Ovary (tissue), 10 donors: ENCODE results near the gene PRKACG. TPM values are rescaled to one million over a fixed set of nuclear protein-coding genes. Genes with fewer than 3 reads are reported as not detected.

Source experiments
- DNase-seq, 5 donors: peaks; one replicate each; pipeline ENCODE4 v3.0.0-alpha.2; 2019 to 2020
- H3K27ac ChIP-seq, 2 donors: fragments of 200-600 bp; one replicate each; pipeline versions ENCODE4 v1.5.1 to v1.8.0; 2019 to 2022
- H3K27me3 ChIP-seq: fragments of 200-600 bp; one replicate; pipeline ENCODE4 v1.8.0; 2022
- H3K36me3 ChIP-seq: fragments of 200-600 bp; sonication (generic); one replicate; pipeline ENCODE4 v1.5.1; 2019
- H3K4me1 ChIP-seq: one replicate; pipeline ENCODE4 v1.8.1; 2013; ENCODE audit warnings: mild to moderate bottlenecking, moderate library complexity; ENCODE audit not compliant: insufficient read depth
- H3K4me3 ChIP-seq: fragments of 200-600 bp; sonication (generic); one replicate; pipeline ENCODE4 v1.5.1; 2017
- H3K9me3 ChIP-seq, 2 donors: fragments of 200-600 bp in 1 of 2; sonication (generic) in 1 of 2; one replicate each; pipeline versions ENCODE4 v1.5.1 to v1.8.1; 2013 to 2019; ENCODE audit warnings: mild to moderate bottlenecking in 1 of 2, moderate library complexity in 1 of 2
- CTCF ChIP-seq, 3 donors: fragments of 450-650 bp in 2 of 3; fragments of 200-600 bp in 1 of 3; IDR thresholded peaks; one replicate each; pipeline versions ENCODE4 v1.5.1 to v1.8.0; 2016 to 2022; ENCODE audit warnings: antibody characterized with exemption in 3 of 3, mild to moderate bottlenecking in 1 of 3
- EP300 ChIP-seq: sonication (generic); formaldehyde crosslinking; IDR thresholded peaks from one replicate; pipeline ENCODE4 v1.6.1; 2017; ENCODE audit warnings: antibody characterized with exemption
- POLR2A ChIP-seq: fragments of 450-650 bp; IDR thresholded peaks from one replicate; pipeline ENCODE4 v1.6.1; 2017; ENCODE audit warnings: antibody characterized with exemption, mild to moderate bottlenecking, moderate library complexity
- WGBS, 3 donors: extraction: QIAGEN DNeasy Blood & Tissue Kit in 1 of 3; methylation state at CpG; one replicate each; pipeline versions ENCODE4 v1.1.5 to v1.1.7; 2013 to 2017; 5-methylcytosine and 5-hydroxymethylcytosine counted together
- intact Hi-C, 4 donors: fragments of 100-400 bp; cut with DNase I; formaldehyde crosslinking; loops; one replicate each; pipeline versions ENCODE4 v1.11.0 to v1.15.1; 2022 to 2023
- long read RNA-seq, 3 donors: library from polyadenylated mRNA in 2 of 3; unstranded in 2 of 3; transcript quantifications; one replicate each; pipeline ENCODE4 v2.0.0 and lab custom pipeline, GENCODE V29; 2021 to 2026
- polyA plus RNA-seq, 2 donors: library from polyadenylated mRNA; stranded (reverse); fragments of 200-250 nt in 1 of 2; fragments of 350-450 nt in 1 of 2; fragmentation: Illumina TruSeq in 1 of 2; extraction: RNeasy Lipid Tissue Mini Kit (QIAGEN cat#74804) in 1 of 2; gene quantifications; one replicate each; pipeline ENCODE4 v1.2.3, GENCODE V29; 2013 to 2014
- total RNA-seq, 7 donors: library from RNA; depleted of rRNA in 2 of 7; stranded (reverse); fragments of >200 nt in 2 of 7; fragmentation: NEBNext Ultra II Directional in 3 of 7; extraction: Animal tissue kit (Norgen Biotek cat#: 25700) in 3 of 7; gene quantifications; one replicate each; pipeline versions ENCODE4 v1.1.0 to v1.2.4, GENCODE V29; 2016 to 2023
- donor health status: DM: no; HTN: no; CAD: no; lungs with moderate emphysema.
- donor health status: DM: no; HTN: no; CAD: no.
- donor health status: Bipolar disorder and iron deficiency.
- donor health status: DM: yes; HTN: yes; CAD: no.
- donor health status: DM: no; HTN: no; CAD: no.
- donor health status: DM: yes; HTN: yes; CAD: no.

PRKACG gene
- not detected for total RNA-seq
- not detected for polyA plus RNA-seq
- long read RNA-seq, donor 1 = 0 reads
- long read RNA-seq, donor 2 = 0 reads
- long read RNA-seq, donor 3 = 0 reads

- WGBS, 3 donors = 96 to 98% (median 97%) methylated on average over 29 of the region's 29 CpGs
- Histone ChIP-seq H3K27me3 (no peaks in the 10 kb centered on the region), H3K27ac (no peak within 1 kb of the TSS), H3K36me3 (no peaks in the 10 kb centered on the region), H3K4me3 (no peak within 1 kb of the TSS), H3K4me1 (no peaks in the 10 kb centered on the region), H3K9me3 (no peaks in the 10 kb centered on the region)
- no peak for DNase-seq
- TF ChIP-seq CTCF (IDR thresholded peaks at IDR 0.05) = no peak
- TF ChIP-seq POLR2A = no peak
- TF ChIP-seq EP300 = no peak
- intact Hi-C loops = no loop called here
Measured at GRCh38 chr9:69014013-69014412, at the start of gene PRKACG. TSS of gene PRKACG (minus strand) at chr9:69014113. CDS start at chr9:69014092, 21 bp downstream.

GRCh38 chr9:69062195-69062594, 48.3 kb upstream of the PRKACG start:
- intact Hi-C loops = loop anchor here in 1 of 4 donors (10.0 kb wide), 1 partner anchor 73 kb away; no protein-coding TSS in a partner anchor
- 87 to 93% (median 92%) methylated on average over 5 of the region's 5 CpGs for WGBS, 3 donors
- DNase-seq = no peak
- TF ChIP-seq CTCF (IDR thresholded peaks at IDR 0.05) (no peak), POLR2A (no peak), EP300 (no peak)
- Histone ChIP-seq H3K4me3 (no peak overlapping the region), H3K36me3 (no peaks in the 10 kb centered on the region), H3K9me3 (no peaks in the 10 kb centered on the region), H3K27ac (no peak overlapping the region), H3K4me1 (no peaks in the 10 kb centered on the region), H3K27me3 (no peaks in the 10 kb centered on the region)

GRCh38 chr9:69060766-69061165, 46.9 kb upstream of the PRKACG start:
- TF ChIP-seq CTCF (IDR thresholded peaks at IDR 0.05) (no peak), POLR2A (no peak), EP300 (no peak)
- no peaks in the 10 kb centered on the region for H3K27me3 ChIP-seq
- no peak for DNase-seq
- intact Hi-C loops = loop anchor here in 1 of 4 donors (10.0 kb wide), 1 partner anchor 74 kb away; no protein-coding TSS in a partner anchor
- no peaks in the 10 kb centered on the region for H3K9me3 ChIP-seq
- H3K27ac ChIP-seq = no peak overlapping the region
- 36 to 41% (median 38%) methylated on average over 1 of the region's 1 CpG for WGBS, 3 donors
- no peak overlapping the region for H3K4me3 ChIP-seq
- H3K4me1 ChIP-seq = no peaks in the 10 kb centered on the region
- H3K36me3 ChIP-seq = no peaks in the 10 kb centered on the region

GRCh38 chr9:69058101-69058500, 44.2 kb upstream of the PRKACG start:
- intact Hi-C loops = loop anchor here in 3 of 4 donors (5.0 to 10.0 kb wide), 2 partner anchors 87 to 134 kb away; no protein-coding TSS in a partner anchor
- Histone ChIP-seq H3K36me3 (no peaks in the 10 kb centered on the region), H3K27ac (no peak overlapping the region), H3K4me1 (no peaks in the 10 kb centered on the region), H3K4me3 (no peak overlapping the region), H3K27me3 (no peaks in the 10 kb centered on the region), H3K9me3 (no peaks in the 10 kb centered on the region)
- DNase-seq = no peak
- 90 to 95% (median 92%) methylated on average over 2 of the region's 2 CpGs for WGBS, 3 donors
- TF ChIP-seq CTCF (IDR thresholded peaks at IDR 0.05) = no peak
- no peak for TF ChIP-seq EP300
- no peak for TF ChIP-seq POLR2A
